HepG2 (cell line): Measurements from ENCODE around the gene HLF. TPM values are rescaled to one million over a fixed set of nuclear protein-coding genes. Genes with fewer than 3 reads are reported as not detected.

Experiments
- ATAC-seq: fragments of 200-7000 bp; cut with Tn5 transposase; 3 replicates; pipeline ENCODE4 v1.9.1; 2020; ENCODE audit warnings: mild to moderate bottlenecking, moderate library complexity
- BruUV-seq: library from RNA; stranded (reverse); fragments of 400-500 nt; replicated peaks from 2 replicates; lab custom pipeline; 2021; lab: Mats Ljungman, UMichigan
- CTCF ChIA-PET: fragments of 300-600 bp; formaldehyde crosslinking; extraction: SDS; loops from one replicate; lab custom pipeline; 2021; ENCODE audit warnings: low total read pairs, inconsistent platforms, low intra/inter-chr PET ratio; lab: Yijun Ruan, JAX
- POLR2A ChIA-PET: fragments of 350-600 bp; sonication (Branson Sonifier 250); formaldehyde crosslinking; loops from one replicate; lab custom pipeline; 2020; ENCODE audit warnings: antibody characterized with exemption, inconsistent platforms; lab: Yijun Ruan, JAX
- DNase-seq: peaks from one replicate; pipeline ENCODE4 v3.0.0-alpha.2; 2015; ENCODE audit warnings: low spot score
- FAIRE-seq: peaks from 3 replicates; lab custom pipeline; 2011; peaks lifted over from hg19 to GRCh38; lab: Jason Lieb, UNC
- H2AFZ ChIP-seq: one replicate; pipeline ENCODE4 v1.6.1; 2011; ENCODE audit warnings: low read length, inconsistent platforms
- H3K27ac ChIP-seq: fragments of 300-600 bp; 3 replicates; pipeline ENCODE4 v1.8.0; 2011; ENCODE audit warnings: mixed run types, mild to moderate bottlenecking, mixed read lengths, low read length, inconsistent platforms; ENCODE audit not compliant: insufficient read depth; ENCODE audit errors: extremely low read length
- H3K27me3 ChIP-seq, 2 experiments: fragments of 200-600 bp in 1 of 2; 2 replicates in 1 of 2; 3 replicates in 1 of 2; pipeline versions ENCODE4 v1.6.0 to v1.8.0; 2011; ENCODE audit warnings: low read length in 2 of 2, mild to moderate bottlenecking in 2 of 2, moderate library complexity in 2 of 2, inconsistent platforms in 1 of 2; ENCODE audit not compliant: insufficient read depth in 2 of 2, control insufficient read depth in 1 of 2
- H3K36me3 ChIP-seq, 2 experiments: fragments of 200-600 bp in 1 of 2; replicated peaks in 1 of 2; 2 replicates in 1 of 2; 3 replicates in 1 of 2; pipeline versions ENCODE4 v1.5.1 to v1.8.0; 2011; ENCODE audit warnings: low read length in 2 of 2, inconsistent platforms in 1 of 2; ENCODE audit not compliant: insufficient read depth in 2 of 2, control insufficient read depth in 1 of 2
- H3K4me1 ChIP-seq: 2 replicates; pipeline ENCODE4 v1.5.1; 2012; ENCODE audit warnings: low read length, inconsistent platforms; ENCODE audit not compliant: insufficient read depth
- H3K4me2 ChIP-seq: 2 replicates; pipeline ENCODE4 v1.6.0; 2011; ENCODE audit warnings: low read depth, low read length, inconsistent platforms
- H3K4me3 ChIP-seq, 3 experiments: fragments of 200-600 bp in 1 of 3; sonication (generic), shearing (Covaris generic) in 1 of 3; replicated peaks in 1 of 3; 2 replicates each; pipeline ENCODE4 v1.5.1; 2011 to 2016; ENCODE audit warnings: low read length in 3 of 3, inconsistent platforms in 2 of 3, low read depth in 2 of 3, mild to moderate bottlenecking in 2 of 3, control low read depth in 1 of 3, mixed read lengths in 1 of 3; ENCODE audit not compliant: insufficient read depth in 1 of 3
- H3K79me2 ChIP-seq: one replicate; pipeline ENCODE4 v1.6.1; 2011; ENCODE audit warnings: low read length, inconsistent platforms; ENCODE audit not compliant: insufficient read depth
- H3K9ac ChIP-seq: 2 replicates; pipeline ENCODE4 v1.6.0; 2011; ENCODE audit warnings: mild to moderate bottlenecking, low read depth, low read length, inconsistent platforms; ENCODE audit not compliant: insufficient read depth
- H3K9me3 ChIP-seq: 2 replicates; pipeline ENCODE4 v1.5.1; 2012; ENCODE audit warnings: mild to moderate bottlenecking, low read length
- H4K20me1 ChIP-seq: 2 replicates; pipeline ENCODE4 v1.6.0; 2011; ENCODE audit warnings: inconsistent platforms, mild to moderate bottlenecking, low read length, moderate library complexity; ENCODE audit not compliant: insufficient read depth
- BORCS8-MEF2B ChIP-seq: sonication (generic); formaldehyde crosslinking; IDR thresholded peaks from 2 replicates; pipeline ENCODE4 v1.8.0; 2022; ENCODE audit warnings: mild to moderate bottlenecking, missing genetic modification reagents
- HNRNPL ChIP-seq: fragments of 200-400 bp; formaldehyde crosslinking; IDR thresholded peaks from 2 replicates; pipeline ENCODE4 v1.6.1; 2017; ENCODE audit warnings: mild to moderate bottlenecking, low read depth, low read length
- MAZ ChIP-seq, 2 experiments: sonication (generic) in 1 of 2; formaldehyde crosslinking in 1 of 2; IDR thresholded peaks; 2 replicates each; pipeline versions ENCODE4 v1.5.0 to v1.6.1; 2012 to 2020; ENCODE audit warnings: low read depth in 2 of 2, mild to moderate bottlenecking in 2 of 2, borderline replicate concordance in 1 of 2, improper control_type of control experiment in 1 of 2, low read length in 1 of 2, missing genetic modification reagents in 1 of 2, moderate library complexity in 1 of 2
- MTF1 ChIP-seq: sonication (generic); formaldehyde crosslinking; IDR thresholded peaks from 2 replicates; pipeline ENCODE4 v1.5.0; 2020; ENCODE audit warnings: missing genetic modification reagents
- SOX5 ChIP-seq: IDR thresholded peaks from 2 replicates; pipeline ENCODE4 v1.6.1; 2016; ENCODE audit warnings: borderline replicate concordance
- SYNCRIP ChIP-seq: fragments of 200-400 bp; formaldehyde crosslinking; IDR thresholded peaks from 2 replicates; pipeline ENCODE4 v1.6.1; 2018; ENCODE audit warnings: mild to moderate bottlenecking, low read depth, low read length; ENCODE audit not compliant: insufficient read depth
- THAP11 ChIP-seq: IDR thresholded peaks from 2 replicates; pipeline ENCODE4 v1.6.1; 2016; ENCODE audit warnings: missing biosample characterization, missing genetic modification reagents
- THYN1 ChIP-seq: sonication (generic); formaldehyde crosslinking; IDR thresholded peaks from 2 replicates; pipeline ENCODE4 v1.8.1; 2023; ENCODE audit warnings: low read depth, mild to moderate bottlenecking, moderate library complexity, missing genetic modification reagents, borderline replicate concordance
- YY1 ChIP-seq: IDR thresholded peaks from 2 replicates; pipeline ENCODE4 v1.6.1; 2011; ENCODE audit warnings: low read length, low read depth, moderate library complexity, mild to moderate bottlenecking; ENCODE audit not compliant: insufficient read depth, insufficient replicate concordance
- ZFP37 ChIP-seq: sonication (generic); formaldehyde crosslinking; IDR thresholded peaks from 2 replicates; pipeline ENCODE4 v1.4.0; 2020; ENCODE audit warnings: missing genetic modification reagents, borderline replicate concordance
- ZFP82 ChIP-seq: sonication (generic); formaldehyde crosslinking; IDR thresholded peaks from 2 replicates; pipeline ENCODE4 v1.5.1; 2020; ENCODE audit warnings: mild to moderate bottlenecking, missing genetic modification reagents, borderline replicate concordance
- ZNF235 ChIP-seq: sonication (generic); formaldehyde crosslinking; IDR thresholded peaks from 2 replicates; pipeline ENCODE4 v1.8.1; 2023; ENCODE audit warnings: mild to moderate bottlenecking, missing genetic modification reagents, borderline replicate concordance
- ZNF530 ChIP-seq: sonication (generic); formaldehyde crosslinking; IDR thresholded peaks from 2 replicates; pipeline ENCODE4 v1.5.0; 2020; ENCODE audit warnings: low read depth, mild to moderate bottlenecking, missing genetic modification reagents
- ZNF790 ChIP-seq: sonication (generic); formaldehyde crosslinking; IDR thresholded peaks from 2 replicates; pipeline ENCODE4 v1.8.0; 2022; ENCODE audit warnings: missing genetic modification reagents, mild to moderate bottlenecking, borderline replicate concordance
- ZSCAN9 ChIP-seq: IDR thresholded peaks from 2 replicates; pipeline ENCODE4 v1.6.1; 2016; ENCODE audit warnings: borderline replicate concordance
- WGBS: methylation state at CpG from one replicate; pipeline ENCODE4 v1.1.6; 2017; ENCODE audit warnings: low lambda C conversion rate; 5-methylcytosine and 5-hydroxymethylcytosine counted together
- in situ Hi-C: cut with HindIII; loops from 2 replicates; pipeline ENCODE4 v1.10.0; 2017; ENCODE audit warnings: low pct_unique_long_range_greater_than_20kb; ENCODE audit not compliant: extremely low pct_ligation_motif_present
- intact Hi-C: fragments of 100-400 bp; cut with micrococcal nuclease; formaldehyde crosslinking; loops from one replicate; pipeline ENCODE4 v1.10.0; 2022; ENCODE audit not compliant: unreplicated experiment
- polyA plus RNA-seq, 8 experiments: library from polyadenylated mRNA; depleted of rRNA in 3 of 8; stranded (reverse) in 7 of 8; unstranded in 1 of 8; fragments of >200 nt; fragmentation: Illumina TruSeq in 4 of 8; extraction: Trizol in 4 of 8; gene quantifications; 2 replicates each; pipeline versions ENCODE4 v1.2.1 to v1.2.3, GENCODE V29; 2011 to 2016; ENCODE audit warnings: low read depth in 4 of 8, missing spikeins in 1 of 8, mixed read lengths in 1 of 8; ENCODE audit not compliant: insufficient read depth in 1 of 8
- total RNA-seq, 5 experiments: library from RNA; depleted of rRNA; stranded (reverse); fragments of >200 nt; fragmentation: Illumina TruSeq; extraction: Trizol; gene quantifications; 2 replicates each; pipeline ENCODE4 v1.2.3, GENCODE V29; 2016; ENCODE audit warnings: low read depth in 1 of 5
- TF ChIP-seq, protein P1 (sequence below): sonication (generic); formaldehyde crosslinking; IDR thresholded peaks from 2 replicates; pipeline ENCODE4 v1.5.0; 2020; ENCODE audit warnings: missing genetic modification reagents
- TF ChIP-seq, protein P2 (sequence below): IDR thresholded peaks from 2 replicates; pipeline ENCODE4 v1.6.1; 2016; ENCODE audit warnings: low read depth, borderline replicate concordance
- TF ChIP-seq, protein P3 (sequence below): sonication (generic); formaldehyde crosslinking; IDR thresholded peaks from 2 replicates; pipeline ENCODE4 v1.4.0; 2020; ENCODE audit warnings: mild to moderate bottlenecking, missing genetic modification reagents

HLF gene
- total and polyA plus RNA-seq, 2 of the 13 experiments (the other 11 are each of a cell fraction or from before 2014, with no cell fraction given): 202 to 346 TPM

DNA sequence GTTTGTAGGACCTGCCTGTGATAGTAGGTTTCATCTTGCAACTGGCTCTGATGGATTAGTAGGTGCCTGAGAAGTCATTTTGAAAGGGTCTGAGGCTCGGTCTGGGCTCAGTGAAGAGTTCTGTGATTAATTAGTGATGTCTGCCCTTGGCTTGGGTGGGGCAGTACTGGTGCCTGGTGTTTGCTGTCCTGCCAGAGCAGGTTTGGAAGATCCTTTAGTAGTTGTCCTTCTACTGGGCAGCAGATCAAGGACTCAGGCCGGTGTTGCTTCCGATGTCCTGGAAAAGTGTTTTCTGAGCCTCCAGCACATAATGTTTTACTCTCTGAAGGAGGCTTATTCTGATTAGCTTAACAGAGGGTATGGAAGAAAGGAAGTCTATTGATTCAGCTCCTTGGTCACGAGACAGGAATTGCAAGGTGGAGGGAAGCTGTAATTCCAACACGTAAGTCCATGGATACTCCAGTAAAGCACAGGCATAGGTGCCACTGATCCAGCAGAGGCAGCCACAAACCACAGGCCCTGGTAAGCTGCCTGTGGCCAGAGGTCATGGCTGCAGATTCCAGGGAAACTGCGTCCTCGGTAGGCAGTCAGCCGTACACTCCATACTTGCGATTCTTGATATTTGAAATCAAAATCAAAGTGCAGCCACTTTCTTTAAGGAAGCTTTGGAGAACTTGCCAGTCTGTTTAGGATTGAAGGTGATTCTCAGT, 18.7 kb downstream of the HLF start:
- POLR2A ChIA-PET: interaction anchor here (0.7 to 12.4 kb wide), 16 partner anchors 10 to 215 kb away, joined by 3 to 626 read pairs (median 14); partner anchors contain the start of genes HLF and MMD
- CTCF ChIA-PET: interaction anchor here (1.0 kb wide), 1 partner anchor 12 kb away, joined by 5 read pairs; no protein-coding TSS in a partner anchor
- Histone ChIP-seq H2AFZ (no peak overlapping the region), H3K9me3 (no peaks in the 10 kb centered on the region), H3K4me2 (peak overlapping the region; percentile 87), H3K27ac (peak overlapping the region; percentile 98), H3K4me3 (peak overlapping the region; percentile 21 to 61 (median 25); a peak in 5 of 6 replicates), H3K9ac (peak overlapping the region; percentile 84), H3K4me1 (peaks cover 99% of the 10 kb centered on the region), H3K27me3 (no peaks in the 10 kb centered on the region), H3K36me3 (peaks cover 10 to 53% of the 10 kb centered on the region in 2 experiments), H4K20me1 (peaks cover 8% of the 10 kb centered on the region), H3K79me2 (peaks cover 94% of the 10 kb centered on the region)
- ATAC-seq (peak; percentile 25), DNase-seq (peak; percentile 68), FAIRE-seq (no peak)
- BruUV-seq: TSS peak; percentile 32
- 8% methylated on average over 9 of the region's 9 CpGs for WGBS
- in situ Hi-C loops: no loop called here
- intact Hi-C loops: loop anchor here (10.0 kb wide), 1 partner anchor 319 kb away; the partner anchor contains the start of genes COX11 and STXBP4
- no peak for TF ChIP-seq ZFP37
- peak; percentile 19; the same call in 1 of the 2 replicates for TF ChIP-seq ZNF235 (CRISPR knock-in tag)
- TF ChIP-seq ZFP82 (CRISPR knock-in tag): no peak
- TF ChIP-seq, protein P1, sequence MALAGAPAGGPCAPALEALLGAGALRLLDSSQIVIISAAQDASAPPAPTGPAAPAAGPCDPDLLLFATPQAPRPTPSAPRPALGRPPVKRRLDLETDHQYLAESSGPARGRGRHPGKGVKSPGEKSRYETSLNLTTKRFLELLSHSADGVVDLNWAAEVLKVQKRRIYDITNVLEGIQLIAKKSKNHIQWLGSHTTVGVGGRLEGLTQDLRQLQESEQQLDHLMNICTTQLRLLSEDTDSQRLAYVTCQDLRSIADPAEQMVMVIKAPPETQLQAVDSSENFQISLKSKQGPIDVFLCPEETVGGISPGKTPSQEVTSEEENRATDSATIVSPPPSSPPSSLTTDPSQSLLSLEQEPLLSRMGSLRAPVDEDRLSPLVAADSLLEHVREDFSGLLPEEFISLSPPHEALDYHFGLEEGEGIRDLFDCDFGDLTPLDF (CRISPR knock-in tag): 0 out of 2 replicates have a peak, but pooled peaks have one; percentile 3
- TF ChIP-seq, protein P2, sequence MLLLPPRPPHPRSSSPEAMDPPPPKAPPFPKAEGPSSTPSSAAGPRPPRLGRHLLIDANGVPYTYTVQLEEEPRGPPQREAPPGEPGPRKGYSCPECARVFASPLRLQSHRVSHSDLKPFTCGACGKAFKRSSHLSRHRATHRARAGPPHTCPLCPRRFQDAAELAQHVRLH (CRISPR knock-in tag): no peak
- 0 out of 2 replicates have a peak, but pooled peaks have one; percentile 60 for TF ChIP-seq HNRNPL
- TF ChIP-seq ZNF790: no peak
- no peak for TF ChIP-seq ZSCAN9 (CRISPR knock-in tag)
- TF ChIP-seq BORCS8-MEF2B: 0 out of 2 replicates have a peak, but pooled peaks have one; percentile 33
- TF ChIP-seq, protein P3, sequence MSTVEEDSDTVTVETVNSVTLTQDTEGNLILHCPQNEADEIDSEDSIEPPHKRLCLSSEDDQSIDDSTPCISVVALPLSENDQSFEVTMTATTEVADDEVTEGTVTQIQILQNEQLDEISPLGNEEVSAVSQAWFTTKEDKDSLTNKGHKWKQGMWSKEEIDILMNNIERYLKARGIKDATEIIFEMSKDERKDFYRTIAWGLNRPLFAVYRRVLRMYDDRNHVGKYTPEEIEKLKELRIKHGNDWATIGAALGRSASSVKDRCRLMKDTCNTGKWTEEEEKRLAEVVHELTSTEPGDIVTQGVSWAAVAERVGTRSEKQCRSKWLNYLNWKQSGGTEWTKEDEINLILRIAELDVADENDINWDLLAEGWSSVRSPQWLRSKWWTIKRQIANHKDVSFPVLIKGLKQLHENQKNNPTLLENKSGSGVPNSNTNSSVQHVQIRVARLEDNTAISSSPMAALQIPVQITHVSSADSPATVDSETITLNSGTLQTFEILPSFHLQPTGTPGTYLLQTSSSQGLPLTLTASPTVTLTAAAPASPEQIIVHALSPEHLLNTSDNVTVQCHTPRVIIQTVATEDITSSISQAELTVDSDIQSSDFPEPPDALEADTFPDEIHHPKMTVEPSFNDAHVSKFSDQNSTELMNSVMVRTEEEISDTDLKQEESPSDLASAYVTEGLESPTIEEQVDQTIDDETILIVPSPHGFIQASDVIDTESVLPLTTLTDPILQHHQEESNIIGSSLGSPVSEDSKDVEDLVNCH (CRISPR knock-in tag): no peak
- no peak; the same call in 1 of the 2 replicates for TF ChIP-seq THAP11 (CRISPR knock-in tag)
- no peak for TF ChIP-seq MTF1
- TF ChIP-seq THYN1 (CRISPR knock-in tag): no peak
- TF ChIP-seq YY1: peak; percentile 44
- TF ChIP-seq SYNCRIP: no peak
- peak; percentile 46; the same call in 1 of the 2 replicates for TF ChIP-seq SOX5 (CRISPR knock-in tag)
- peak; percentile 19; the same call in 1 of the 2 replicates for TF ChIP-seq MAZ (IDR thresholded peaks at IDR 0.05; ENCODE audit: borderline replicate concordance, low read depth, low read length)
- no peak for TF ChIP-seq MAZ (CRISPR knock-in tag; IDR thresholded peaks at IDR 0.05; ENCODE audit: low read depth)
- TF ChIP-seq ZNF530 (CRISPR knock-in tag): no peak
